ENCODE results near the gene HOXA13.

HOXA13 gene

DNA sequence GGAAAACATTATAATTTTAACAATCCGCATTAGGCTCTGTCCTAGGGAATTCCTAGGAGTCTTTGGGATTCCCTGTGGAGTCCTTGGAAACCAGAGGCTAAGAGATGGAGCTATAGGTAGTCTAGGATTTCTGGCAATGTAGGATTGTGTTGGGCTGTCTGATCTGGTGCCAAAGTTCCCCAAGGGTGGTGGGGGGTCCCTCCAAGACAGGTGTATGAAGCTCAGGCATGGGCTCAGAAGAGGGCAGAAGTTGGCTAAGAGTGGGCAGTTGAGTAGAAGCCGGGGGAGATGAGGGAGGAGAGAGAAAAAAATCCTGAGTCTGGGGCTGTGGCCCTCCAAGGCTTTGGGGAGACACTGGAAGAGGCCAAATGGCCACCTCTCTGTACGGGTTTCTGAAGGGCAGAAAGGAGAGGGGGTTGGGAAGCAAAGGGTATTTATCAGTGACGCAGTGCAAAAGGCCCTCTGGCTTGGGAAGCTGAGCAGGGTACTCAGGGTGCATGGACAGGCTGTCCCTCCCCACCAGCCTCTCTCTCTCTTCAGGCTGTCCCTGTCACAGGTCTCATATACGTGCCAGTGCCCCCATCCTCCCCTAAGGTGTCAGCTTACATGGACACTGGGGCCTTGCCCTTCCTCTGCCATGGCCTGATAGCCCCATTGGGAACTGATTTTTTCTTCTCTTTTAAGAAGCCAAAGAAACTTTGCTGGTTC lies 53.2 kb downstream of the HOXA13 start:
- no peak for DNase-seq

DNA sequence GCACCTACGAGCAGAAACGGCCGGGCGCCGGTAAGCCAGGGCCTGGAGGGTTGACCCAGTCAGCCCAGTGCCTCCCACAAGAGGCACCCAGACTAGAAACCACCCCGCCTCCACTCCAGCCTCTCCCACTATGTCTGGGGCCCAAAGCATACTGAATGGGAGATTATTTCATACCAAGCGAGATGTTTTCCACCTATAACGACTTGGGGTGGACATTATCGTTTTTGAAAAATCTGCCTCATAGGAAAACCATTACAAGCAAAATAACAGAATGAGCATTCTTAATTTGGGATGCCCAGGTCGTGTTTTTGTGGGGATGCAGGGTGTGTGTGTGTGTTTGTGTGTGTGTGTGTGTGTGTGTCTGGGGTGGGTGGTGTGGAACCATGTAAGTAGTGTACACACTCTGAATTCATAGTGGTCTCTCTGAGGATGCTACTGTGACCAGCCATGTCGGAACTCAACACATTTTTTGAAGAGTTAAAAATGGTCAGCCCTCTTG lies 53.9 kb downstream of the HOXA13 start:
- DNase-seq: no peak

DNA sequence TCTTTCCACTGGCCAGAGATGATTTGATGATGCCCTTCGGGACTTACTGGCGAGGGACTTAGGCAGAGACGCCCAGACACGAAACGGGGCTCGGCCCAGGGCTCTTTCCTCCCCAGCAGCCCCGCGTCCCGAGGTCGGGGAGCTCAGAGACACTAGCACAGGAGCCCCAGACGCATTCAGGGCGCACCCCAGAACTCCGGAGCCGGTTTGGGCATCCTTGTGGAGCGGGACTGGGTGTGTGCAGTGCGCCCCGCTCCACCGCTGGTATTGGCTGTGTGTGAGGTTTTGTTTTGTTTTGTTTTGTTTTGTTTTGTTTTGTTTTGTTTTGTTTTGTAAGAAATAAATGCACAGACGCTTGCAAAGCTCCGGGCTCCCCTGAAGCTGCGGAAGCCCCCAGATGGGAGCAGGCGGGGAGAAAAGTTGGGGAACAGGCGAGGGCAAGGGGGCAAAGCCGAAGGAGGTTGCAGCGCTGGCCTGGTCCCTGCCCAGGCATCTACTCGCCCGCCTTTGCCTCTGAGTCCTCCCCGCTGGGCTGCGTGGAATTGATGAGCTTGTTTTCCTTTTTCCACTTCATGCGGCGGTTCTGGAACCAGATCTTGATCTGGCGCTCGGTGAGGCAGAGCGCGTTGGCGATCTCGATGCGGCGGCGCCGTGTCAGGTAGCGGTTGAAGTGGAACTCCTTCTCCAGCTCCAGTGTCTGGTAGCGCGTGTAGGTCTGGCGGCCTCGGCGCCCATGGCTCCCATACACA lies 54.6 kb downstream of the HOXA13 start:
- DNase-seq: no peak

DNA sequence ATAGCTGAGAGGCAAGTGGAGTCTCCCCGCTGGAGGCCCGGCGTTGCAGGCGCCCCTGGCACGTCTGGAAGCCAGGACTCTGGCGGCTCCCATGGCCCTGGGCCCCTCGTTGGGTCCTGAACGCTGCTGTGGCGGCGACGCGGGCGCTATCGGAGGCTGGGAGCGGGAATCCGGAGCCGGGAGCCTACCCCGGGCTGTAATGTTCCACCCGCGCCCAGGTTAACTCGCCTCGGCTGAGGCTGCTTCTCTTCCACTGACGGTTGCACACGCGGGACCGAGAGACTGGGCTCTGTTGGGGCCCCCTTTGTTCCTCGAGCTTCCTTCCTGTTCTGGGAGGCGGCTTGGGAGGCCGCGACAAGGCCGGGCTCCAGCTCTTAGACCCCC lies 55.1 kb downstream of the HOXA13 start:
- DNase-seq: no peak
